HG02981 (cell line): ENCODE results near the gene LAG3.
A peak's percentile ranks its signal among the peaks of the same experiment; 100 is the strongest.
"Not testable (repeated sequence)": the region's sequence is repeated elsewhere in the genome, so short reads cannot be mapped to it uniquely, and the experiment has no call there.

ENCODE experiments used
- ATAC-seq: cut with Tn5 transposase; IDR thresholded peaks from one replicate; pipeline ENCODE4 v1.9.1; 2021; ENCODE audit warnings: mild to moderate bottlenecking, moderate library complexity; ENCODE audit not compliant: unreplicated experiment

The LAG3 gene

DNA sequence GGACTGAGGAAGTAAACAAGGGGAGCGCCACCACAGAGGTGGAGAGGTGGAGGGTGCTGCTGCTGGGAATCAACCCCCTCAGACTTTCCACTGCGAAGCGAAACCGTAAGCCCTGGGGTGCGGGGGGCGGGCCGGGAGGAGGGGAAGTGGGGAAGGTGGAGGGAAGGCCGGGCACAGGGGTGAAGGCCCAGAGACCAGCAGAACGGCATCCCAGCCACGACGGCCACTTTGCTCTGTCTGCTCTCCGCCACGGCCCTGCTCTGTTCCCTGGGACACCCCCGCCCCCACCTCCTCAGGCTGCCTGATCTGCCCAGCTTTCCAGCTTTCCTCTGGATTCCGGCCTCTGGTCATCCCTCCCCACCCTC, at the start of gene LAG3:
LAG3 (plus strand) TSS at position 190 of the 365 bp plus-strand sequence. CDS start 333 bp downstream, outside the sequence.
- ATAC-seq: no peak

DNA sequence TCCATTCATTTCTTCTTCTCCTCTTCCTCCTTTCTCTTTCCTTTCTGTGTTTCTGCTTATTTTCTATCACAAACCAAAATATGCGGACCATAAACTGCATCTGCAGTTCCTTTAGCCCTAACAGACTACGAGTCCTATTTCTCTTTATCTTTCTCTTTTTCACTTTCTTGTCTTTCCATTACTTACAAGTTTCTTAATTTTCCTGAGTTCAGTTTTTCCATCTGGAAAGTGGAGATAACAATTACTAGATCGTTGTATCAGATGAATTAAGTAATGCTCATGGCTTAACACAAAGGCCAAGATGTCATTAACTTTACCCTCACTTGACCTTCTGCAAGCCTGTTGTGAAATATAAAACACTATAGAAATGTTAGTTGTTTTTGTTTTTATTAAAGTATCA, 49.5 kb upstream of the LAG3 start:
- ATAC-seq: no peak

DNA sequence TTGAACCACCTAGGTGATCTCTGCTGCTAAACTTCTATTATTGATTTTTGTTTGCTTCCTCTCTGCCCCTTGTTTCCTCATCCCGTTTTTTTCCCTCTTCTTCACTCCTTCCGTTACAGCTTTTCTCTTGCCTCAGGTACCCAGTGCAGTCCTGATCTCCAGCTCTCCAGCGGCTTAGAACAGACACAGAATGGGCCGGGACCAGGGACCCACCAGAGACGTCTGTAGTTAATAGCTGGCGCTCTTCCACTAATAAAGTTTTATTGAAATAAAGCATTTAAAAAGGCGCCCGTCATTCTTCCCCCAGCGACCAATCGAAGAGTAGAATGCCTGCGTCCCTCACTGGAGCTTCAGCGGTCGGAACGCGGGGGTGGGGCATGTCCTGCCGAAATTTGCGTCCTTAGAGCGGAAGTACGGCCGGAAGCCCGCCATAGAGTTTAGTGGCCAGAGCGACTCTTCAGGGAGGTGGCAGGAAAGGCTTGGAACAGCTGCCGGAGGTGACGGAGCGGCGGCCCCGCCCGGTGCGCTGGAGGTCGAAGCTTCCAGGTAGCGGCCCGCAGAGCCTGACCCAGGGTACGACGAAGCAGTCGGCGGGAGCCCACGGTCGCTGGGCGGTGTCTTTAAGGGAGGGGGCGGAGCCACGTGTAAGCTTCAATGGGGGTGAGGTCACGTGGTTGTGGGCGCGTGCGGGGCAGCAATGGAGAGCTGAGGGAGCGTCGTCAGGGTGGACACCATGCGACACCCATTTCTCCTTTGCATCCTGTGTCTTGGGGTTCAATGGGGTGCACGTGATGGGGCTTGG, 48.5 kb upstream of the LAG3 start, which contains the start of gene COPS7A:
COPS7A (plus strand) TSS at position 440 of the 802 bp plus-strand sequence. CDS start 611 bp downstream, outside the sequence.
- ATAC-seq: peak; percentile 93

DNA sequence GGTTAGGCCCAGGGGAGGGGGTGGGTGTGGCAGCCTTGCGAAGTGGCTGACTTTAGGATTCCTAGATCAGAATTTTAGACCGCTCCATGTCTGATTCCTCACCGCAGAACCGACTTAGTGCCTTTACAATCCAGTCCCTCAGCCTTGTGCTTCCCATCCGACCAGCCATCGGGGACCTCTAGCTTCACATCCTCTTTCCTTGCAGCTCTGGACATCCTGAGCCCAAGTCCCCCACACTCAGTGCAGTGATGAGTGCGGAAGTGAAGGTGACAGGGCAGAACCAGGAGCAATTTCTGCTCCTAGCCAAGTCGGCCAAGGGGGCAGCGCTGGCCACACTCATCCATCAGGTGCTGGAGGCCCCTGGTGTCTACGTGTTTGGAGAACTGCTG, 47.9 kb upstream of the LAG3 start:
- peak; percentile 28 for ATAC-seq

DNA sequence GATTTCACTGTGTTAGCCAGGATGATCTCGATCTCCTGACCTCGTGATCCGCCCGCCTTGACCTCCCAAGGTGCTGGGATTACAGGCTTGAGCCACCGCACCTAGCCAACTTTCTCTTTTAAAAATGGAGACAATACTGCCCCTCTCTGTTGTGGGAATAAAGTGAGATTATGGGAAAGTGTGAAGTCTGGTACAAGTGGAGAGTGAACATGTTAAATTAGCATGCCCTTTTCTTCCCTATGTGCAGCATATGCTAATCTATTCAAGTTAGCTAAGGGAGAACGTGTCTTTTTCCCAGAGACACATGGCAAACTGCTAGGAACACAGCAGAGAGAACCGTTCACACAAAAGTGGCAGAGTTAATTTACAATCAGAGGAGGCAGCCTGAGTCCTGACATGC, 47.0 kb upstream of the LAG3 start:
- ATAC-seq: no peak

DNA sequence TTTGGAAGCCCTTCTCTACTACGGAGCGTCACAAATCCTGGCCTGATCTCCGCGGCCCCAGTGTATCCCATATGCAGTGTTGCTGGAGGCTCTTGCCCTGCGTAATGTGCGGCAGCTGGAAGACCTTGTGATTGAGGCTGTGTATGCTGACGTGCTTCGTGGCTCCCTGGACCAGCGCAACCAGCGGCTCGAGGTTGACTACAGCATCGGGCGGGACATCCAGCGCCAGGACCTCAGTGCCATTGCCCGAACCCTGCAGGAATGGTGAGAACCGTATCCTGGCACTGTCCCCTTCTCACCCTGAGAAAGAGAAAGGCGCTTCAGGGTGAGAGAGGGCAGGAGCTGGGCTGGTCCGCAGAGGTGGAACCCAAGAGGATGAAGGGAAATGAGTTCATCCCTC, 43.1 kb upstream of the LAG3 start:
- no peak for ATAC-seq

DNA sequence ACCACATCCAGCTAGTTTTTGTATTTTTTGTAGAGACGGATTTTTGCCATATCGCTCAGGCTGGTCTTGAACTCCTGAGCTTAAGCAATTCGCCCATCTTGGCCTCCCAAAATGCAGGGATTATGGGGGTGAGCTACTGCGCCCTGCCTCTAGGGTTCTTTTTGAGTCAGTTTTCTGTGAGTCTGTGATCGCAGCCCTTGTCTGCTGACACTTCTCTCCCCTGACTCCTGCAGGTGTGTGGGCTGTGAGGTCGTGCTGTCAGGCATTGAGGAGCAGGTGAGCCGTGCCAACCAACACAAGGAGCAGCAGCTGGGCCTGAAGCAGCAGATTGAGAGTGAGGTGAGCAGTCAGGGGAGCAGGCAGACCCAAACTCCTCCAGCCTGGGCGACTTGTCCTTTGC, 42.2 kb upstream of the LAG3 start:
- no peak for ATAC-seq

DNA sequence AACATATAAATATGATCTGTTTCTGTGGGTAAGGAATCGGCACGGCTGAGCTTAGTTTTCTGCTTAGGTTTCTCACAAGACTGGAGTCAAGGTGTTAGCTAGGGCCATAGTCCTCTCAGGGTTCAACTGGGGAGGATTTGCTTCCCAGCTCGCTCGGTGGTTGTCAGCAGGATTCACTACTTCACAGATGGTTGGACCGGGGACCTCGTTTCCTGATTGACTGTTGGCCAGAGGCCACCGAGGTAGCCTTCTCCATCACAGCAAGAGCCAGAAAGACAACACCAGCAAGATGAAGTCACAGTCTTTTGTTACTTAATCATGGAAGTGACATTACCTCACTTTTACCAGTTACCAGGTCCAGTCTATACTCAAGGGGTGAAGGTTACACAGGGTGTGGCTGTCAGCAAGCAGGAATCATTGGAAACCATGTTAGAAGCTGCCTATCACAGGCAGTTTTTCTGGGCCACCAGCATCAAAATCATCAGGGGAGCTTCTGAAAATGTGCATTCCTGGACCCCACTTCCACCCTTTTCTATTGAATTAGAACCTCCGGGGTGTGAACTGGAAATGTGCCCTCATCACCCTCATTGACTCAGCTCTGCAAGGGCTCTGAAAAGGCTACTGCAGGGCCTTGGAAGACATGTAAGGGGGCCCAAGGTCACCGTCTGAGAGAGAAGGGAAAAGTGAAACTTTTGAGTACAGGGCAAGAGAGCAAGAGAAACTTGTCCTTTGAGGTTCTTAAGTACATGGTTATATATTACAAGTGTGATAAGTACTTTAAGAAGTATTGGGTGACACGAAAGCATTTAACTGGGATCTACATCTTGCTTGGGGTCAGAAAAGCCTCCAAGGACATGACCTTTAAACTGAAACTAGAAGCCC, 37.6 kb upstream of the LAG3 start:
- no peak for ATAC-seq

DNA sequence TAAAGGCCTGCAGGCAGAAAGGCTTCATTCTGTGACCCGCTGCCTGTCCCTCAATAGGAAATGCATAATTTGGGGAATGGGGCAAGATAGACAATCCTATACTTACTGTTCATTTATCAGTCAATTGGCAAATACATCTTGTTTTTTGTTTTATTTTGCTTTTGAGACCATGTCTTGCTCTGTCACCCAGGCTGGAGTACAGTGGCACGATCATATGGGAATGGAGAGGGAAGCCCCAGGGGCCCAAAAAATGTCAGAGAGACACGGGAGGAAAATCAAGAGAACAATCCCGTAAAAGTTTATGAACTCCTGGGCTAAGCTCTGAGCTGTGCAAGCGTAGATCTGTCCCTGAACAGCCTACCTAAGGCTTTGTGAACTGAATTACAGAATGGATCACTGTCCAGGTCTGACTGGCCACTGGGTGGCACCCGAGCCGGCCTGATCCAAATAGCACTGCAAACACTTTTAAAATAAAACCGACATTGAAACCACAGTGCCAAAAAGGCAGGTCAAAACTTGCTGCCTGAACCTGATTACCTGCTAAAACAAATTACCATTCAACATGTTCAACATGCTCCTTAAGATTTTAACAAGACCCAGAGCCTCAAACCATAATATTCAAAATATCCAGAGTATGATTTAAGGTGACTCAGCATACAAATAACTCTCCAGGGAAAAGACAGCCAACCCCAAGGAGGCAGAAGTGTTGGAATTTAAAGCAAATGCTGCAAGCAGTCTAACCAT, 36.7 kb upstream of the LAG3 start:
- ATAC-seq: no peak

DNA sequence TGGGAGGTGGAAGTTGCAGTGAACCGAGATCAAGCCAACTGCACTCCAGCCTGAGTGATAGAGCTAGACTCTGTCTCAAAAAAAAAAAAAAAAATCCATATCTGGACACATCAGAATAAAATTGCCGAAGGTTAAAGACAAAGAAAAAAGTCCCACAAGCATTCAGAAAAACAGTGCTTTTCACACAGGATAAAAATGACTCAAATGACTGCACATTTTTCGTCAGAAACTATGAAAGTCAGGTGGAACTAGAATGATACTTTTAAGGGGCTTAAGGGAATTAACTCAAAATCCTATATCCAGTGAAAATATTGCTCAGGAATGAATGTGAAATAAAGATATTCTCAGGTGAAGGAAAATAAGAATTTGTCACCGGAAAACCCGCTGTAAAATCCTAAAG, 35.6 kb upstream of the LAG3 start:
- no peak for ATAC-seq

DNA sequence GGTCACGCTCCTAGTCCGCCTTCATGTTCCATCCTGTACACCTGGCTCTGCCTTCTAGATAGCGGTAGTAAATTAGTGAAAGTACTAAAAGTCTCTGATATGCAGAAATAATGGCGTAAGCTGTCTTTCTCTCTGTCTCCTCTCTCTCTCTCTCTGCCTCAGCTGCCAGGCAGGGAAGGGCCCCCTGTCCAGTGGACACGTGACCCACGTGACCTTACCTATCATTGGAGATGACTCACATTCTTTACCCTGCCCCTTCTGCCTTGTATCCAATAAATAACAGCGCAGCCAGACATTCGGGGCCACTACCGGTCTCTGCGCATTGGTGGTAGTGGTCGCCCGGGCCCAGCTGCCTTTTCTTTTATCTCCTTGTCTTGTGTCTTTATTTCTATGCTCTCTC, 30.2 kb upstream of the LAG3 start:
- ATAC-seq: not testable (repeated sequence)

DNA sequence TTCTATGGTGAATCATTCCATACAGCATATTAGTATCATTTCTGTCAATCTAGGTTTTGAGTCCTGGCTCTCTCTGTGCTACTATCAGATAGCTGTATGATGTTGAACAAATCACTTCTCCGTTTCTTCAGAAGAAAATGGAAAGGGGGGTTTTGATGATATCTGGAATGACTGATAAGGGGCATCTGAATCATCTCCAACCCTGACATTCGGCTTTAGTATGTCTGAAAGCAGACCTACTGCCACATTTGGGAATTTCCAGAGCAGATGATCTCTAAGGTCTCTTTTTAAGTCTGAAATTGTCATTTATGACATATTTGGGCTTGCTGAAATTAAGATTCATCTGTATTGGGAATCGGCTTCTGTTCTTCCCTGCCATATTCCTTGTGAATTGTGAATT, 29.5 kb upstream of the LAG3 start:
- ATAC-seq: no peak

DNA sequence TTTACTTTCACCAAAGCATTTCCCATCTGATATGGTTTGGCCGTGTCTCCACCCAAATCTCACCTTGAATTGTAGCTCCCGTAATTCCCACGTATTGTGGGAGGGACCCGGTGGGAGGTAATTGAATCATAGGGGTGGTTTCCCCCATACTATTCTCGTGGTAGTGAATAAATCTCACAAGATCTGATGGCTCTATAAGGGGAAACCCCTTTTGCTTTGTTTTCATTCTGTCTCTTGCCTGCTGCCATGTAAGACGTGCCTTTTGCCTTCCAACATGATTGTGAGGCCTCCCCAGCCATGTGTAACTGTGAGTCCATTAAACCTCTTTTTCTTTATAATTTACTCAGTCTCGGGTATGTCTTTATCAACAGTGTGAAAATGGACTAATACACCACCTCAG, 29.0 kb upstream of the LAG3 start:
- not testable (repeated sequence) for ATAC-seq

DNA sequence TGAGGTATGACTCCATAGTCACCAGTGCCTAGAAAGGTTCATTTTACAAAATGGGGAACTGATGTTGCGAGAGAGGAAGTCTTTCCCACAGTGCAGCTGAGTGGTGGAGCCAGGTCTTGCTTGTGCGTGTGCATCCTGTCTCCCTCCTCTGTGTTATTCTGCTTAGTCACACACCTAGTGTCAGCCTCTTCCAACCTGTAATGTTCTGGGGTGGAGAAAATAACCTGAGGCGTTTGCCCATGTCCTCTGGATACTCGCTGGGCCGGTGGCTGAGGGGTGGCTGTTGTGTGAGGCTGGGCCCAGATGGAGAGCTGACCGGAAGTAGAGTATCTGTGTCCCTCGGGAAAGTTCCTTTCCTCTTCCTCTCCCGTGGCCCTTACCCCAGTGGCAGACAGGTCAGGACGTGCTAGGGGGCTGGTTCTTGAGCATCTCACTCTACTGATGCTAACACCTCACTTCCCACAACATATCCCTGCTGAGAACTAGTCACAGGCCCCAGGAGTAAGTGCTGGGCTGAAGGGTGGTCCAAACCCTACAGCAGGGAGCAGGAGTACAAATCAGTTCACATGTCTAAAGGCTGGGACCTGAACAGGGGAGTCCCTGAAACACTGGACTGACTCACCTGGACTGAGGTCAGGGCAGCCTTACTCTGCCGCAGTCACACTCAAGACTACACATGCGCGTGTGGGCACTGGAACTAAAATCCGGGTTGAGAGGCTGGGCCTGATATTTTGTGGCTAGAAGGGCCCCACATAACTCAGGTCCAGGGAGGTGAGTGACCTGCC, 26.4 kb upstream of the LAG3 start:
- no peak for ATAC-seq

DNA sequence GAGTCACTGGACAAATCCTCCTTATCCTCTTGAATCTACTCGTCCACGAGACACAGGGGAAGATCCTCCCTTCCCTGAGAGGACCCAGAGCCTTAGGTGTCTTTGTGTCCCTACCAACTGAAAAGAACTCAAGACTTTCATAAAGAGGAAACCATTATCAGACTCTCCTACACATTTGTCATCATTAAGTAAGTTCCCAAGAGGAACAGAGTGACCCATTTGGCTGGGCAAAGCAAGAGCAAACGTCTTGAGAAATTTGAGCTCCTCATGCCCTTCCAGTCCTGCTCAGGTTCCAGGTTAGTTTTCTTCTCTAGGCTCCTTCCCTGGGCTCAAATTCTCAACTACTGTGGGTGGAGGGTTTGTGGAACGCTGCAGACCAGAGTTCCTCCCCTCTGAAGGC, 25.1 kb upstream of the LAG3 start:
- no peak for ATAC-seq

DNA sequence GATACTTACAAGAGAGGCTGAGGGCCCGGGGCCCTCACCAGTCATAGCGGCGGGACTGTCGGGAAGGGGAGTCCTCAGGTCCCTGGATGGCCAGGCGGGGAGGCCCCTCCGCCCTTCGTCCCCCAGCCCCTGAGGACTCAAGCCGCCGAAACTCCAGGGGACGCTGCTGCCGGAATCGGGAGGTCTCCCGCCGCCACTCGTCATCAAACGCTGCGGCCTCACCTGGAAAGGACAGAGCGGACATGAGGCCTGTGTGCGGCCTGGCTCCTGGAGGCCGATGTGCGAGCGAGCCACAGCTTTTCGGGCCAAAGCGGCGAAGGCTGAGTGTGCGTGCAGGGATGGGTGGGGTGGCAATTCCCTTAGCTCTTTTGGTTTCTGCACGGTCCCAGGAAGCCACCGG, 23.6 kb upstream of the LAG3 start:
- no peak for ATAC-seq

DNA sequence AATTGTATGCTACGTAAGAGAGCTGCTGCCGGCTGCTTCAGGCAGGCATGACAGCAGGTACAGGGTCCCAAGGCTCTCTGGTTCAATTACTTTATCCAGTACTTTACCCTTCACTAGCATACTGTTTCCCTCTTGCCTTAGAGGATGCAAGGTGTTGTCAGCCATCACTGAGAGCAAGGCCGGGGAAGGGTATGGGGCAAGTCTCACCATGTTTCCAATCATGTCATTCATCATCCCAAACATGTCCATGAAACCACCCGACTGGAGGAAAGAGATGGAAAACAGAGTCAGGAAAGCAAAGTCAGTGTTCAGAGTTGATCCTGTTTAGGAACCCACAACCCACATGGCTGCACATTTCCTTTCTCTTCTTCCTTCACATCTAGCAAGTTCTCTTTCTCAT, 21.8 kb upstream of the LAG3 start:
- ATAC-seq: no peak

DNA sequence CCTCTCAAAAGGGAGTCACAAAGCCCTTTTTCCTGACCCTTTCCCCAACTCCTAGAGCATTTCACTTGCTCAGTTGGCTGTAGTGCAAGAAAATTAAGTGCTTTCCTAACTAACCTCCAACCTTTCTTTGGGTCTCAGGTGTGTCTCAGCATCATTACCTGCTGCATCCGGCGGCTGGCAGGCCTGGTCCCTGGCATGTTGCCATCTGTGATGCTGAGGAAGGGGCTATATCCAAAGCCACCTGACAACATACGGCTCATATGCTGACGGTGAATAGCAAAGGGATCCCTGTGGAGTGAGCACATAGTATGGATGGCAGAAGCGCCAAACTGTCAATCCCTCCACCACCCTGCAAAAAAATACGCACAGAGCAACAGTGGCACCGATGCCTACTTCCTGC, 20.6 kb upstream of the LAG3 start:
- no peak for ATAC-seq

DNA sequence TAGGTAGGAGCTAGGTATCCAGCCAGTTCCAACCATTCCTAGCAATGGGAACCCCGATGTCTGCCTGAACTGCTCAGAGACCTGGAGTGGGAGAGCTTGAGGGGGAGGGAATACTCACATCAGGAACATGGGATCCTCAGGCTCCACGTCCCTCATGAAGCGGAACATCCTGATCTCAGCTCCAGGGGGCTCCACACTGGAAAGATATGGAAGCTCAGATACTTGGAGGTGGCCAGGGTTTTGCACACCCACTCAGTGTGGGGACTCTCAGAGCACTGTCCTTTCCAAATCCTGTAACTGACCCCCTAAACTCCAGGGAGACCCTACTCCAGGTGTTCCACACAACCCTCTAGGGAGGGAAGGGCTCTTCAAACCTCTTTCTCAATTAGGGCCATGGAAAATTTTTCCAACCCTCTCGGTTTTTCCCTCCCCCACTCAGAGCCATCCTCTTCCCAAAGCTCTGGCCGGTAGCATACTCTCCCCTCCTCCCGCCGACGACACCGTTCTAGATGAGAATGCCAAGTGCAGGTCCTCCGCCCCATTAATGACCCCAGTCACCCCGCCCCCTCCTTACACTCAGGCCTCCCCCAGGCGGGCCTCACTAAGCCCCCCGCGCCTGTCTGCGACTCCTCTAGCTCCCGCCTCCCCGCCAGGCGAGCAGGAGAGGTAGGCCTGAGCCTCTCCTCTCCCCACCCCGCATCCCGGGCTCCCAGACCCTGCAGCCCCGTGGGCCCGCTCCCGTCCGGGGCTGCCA, 20.0 kb upstream of the LAG3 start:
- ATAC-seq: no peak
